ENCODE data around the gene NR4A1.

DNA sequence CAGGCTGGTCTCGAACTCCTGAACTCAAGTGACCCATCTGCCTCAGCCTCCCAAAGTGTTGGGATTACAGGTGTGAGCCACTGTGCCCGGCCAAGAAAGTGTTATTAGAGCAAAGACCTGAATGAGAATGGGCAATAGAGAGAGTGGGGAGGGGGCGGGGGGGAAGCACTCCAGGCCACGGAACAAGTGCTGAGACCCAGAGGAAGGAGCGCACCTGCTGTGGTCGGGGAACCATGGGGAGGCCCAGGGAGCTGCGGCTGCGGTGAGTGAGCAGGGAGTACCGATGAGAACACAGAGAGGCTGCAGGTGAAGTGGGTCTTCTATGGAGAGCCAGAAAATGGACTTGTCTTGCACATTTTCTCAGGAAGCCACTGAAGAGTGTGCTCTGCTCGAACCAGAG lies 39.0 kb downstream of the NR4A1 start:
- TF ChIP-seq YY1 (IDR thresholded peaks at IDR 0.05; ENCODE audit: insufficient read depth, insufficient read length) (no peak), ZNF274 (IDR thresholded peaks at IDR 0.05; ENCODE audit: low read depth, low read length) (no peak), SUZ12 (IDR thresholded peaks at IDR 0.05; ENCODE audit: extremely low read depth, insufficient read depth, insufficient read length) (no peak)

All from NT2/D1 (cell line).